NCI-H526 (cell line): Measurements from ENCODE around the gene DOCK2.
"Not testable (repeated sequence)": the region's sequence is repeated elsewhere in the genome, so short reads cannot be mapped to it uniquely, and the experiment has no call there.

Source experiments
- DNase-seq, 2 experiments: peaks; one replicate each; lab custom pipeline; 2025; lab: John Stamatoyannopoulos, UW

Gene DOCK2

DNA sequence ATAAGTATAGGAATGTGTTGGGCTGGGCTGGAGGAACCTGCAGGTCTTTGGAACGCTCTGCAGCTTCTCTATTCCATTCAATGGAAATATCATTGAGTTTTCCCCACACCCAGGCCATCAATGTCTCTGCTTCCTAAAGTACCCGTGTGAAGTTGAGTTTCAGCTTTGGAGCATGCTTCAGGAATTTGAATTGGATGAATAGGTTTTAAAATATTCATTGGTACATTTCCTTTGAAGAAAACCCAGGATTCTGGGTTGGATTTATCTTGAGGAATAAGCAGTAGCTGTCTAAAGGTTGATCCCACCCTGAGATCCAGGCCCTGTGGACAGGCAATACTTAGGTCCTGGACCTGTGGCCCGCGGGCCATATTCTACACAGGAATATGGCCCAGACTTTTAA is 306.0 kb downstream of the DOCK2 start:
- no peak for DNase-seq

DNA sequence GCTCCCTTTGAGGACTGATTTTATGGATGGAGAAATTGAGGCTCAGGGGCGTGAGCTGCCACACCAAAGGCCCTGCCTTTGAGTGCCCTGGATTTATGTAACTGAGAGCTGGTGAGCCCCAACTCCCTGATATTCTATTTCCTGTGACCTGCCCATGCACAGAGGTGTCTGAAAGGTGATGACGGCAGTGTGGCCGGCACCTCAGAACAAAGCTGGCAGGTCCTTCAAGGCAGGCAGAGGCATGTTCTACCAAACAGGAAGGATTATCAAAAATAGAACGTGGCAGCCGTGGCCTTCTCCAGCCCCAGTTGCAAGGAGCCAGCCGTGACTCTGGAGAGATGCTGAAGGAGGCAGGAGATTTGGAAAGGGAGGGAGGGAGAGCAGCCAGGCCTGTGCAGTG is 307.0 kb downstream of the DOCK2 start:
- no peak for DNase-seq

DNA sequence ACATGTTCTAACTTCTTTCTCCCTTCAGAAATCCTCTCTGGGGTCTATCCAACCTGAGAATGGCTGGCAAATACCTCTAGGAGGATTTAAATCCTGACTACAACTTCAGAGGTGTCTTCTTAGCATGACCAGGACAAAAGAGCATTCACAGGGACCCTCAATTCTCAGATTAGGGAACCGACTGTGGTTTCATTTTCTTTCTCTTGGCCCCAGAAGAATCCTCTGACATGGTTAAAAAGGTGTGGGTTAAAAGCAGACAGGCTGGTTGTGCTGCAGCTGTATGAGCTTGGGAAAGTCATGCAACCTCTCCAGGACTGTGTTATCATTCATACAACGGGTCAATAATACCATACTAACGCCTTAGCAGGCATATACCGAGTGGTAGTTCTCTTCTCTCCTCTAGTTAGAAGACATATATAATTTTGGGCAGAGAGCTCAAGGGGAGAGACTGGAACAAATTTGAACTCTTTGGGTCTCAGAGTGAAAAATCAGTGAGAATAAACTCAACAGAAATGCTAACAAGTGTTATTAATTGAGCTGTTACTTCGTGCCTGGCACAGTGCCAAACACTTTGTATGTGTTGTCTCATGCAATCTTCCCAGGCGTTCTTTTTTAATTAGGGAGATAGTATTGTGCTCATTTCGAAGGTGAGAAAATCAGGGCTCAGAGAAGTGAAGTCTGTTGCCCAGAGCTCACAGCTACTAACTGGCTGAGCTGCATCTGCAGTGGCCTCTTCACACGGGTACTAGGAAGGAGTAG is 308.0 kb downstream of the DOCK2 start:
- DNase-seq: no peak

DNA sequence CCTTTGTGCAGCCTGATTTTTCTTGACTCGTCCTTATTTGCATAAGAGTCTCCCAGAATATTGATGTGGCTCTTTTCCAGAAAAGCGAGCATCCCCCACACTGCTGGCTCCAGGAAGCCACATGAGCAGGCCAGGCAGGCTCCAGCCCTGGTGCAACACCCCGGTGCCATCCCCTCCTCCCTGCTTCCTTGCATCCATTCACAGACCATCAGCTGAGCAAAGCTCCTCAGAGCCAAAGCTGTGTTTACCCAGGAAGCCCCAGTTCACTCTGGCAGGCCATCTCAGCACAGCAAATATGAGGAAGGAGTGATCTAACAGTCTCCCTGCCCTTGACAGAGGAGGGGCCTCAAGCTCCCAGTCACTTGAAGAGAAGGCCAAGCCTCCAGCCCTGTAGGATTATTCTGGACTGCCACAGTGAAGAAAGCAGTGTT is 308.8 kb downstream of the DOCK2 start:
- peak; percentile 46 to 64 for DNase-seq

DNA sequence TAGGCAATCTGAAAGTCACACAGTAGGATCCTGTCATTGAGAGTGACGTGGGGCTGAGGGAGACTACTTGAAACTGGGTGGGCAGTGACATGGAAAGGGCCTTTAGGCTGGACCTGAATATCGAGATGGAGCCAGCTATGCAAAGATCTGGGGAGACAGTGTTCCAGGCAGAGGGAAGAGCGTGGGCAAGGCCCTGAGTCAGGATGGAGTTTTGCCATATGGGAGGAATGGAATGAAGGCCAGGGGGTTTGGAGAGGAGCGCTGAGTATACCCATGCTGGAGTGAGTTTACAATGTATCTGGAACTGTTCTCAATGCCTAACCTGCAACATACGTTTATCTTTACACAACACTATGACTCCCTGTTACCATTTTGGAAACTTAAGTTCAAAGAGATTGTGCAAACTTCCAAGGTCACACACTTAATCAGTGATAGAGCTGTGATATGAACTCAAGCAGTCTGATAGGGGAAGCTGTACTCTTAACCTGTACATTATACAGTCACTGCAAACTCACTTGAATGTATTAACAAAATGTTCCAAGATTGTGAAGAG is 309.7 kb downstream of the DOCK2 start:
- DNase-seq: no peak

DNA sequence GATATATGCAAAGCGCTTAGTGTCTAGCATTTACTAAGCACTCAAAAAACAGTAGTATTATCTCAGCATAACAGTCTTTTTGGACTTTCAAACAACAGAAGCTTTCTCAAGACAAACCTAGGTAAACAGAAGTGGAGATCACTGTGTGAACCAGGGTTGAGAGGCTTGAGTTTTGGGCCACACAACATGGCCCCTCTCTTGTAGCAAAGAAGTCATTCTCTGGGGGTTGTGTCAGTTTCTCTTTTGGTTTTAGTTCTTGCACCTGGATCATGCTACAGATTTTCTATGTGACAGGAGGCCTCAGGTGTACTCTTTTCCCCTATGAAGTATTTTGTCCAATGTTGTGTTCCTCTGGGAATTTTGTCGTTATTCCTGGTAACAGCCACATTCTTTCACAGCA is 313.3 kb downstream of the DOCK2 start:
- no peak for DNase-seq

DNA sequence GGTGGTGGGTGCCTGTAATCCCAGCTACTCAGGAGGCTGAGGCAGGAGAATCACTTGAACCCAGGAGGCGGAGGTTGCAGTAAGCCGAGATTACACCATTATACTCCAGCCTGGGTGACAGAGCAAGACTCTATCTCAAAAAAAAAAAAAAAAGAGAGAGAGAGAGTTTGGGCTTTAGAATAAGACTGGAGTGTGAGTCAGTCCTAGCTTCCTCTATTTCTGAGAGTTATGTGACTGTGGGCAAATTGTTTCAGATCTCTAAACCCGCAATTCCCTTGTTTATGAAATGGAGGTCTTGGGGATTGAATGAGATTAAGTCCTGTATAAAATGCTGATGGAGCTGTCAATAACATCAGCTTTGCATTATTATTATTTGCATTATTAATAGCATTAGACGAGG is 316.1 kb downstream of the DOCK2 start:
- not testable (repeated sequence) for DNase-seq

DNA sequence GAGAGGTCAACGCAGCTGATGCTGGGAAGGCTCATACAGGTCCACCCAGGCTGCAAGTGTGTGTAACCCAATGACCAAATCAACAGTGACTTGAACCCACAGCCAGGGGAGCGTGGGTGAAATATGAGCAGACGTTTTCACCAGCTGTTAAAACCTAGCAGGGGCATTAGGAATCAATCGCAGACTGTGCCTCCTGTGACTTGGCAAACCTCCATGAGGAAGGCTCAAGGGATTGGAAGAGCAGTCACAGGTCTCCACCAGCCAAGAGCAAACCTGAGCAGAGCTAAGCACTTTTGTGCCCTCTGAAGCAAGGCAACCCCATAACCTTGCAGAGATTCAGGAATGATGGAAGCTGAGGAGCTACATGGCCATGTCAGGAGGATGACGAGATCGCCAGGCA is 317.7 kb downstream of the DOCK2 start:
- no peak for DNase-seq

DNA sequence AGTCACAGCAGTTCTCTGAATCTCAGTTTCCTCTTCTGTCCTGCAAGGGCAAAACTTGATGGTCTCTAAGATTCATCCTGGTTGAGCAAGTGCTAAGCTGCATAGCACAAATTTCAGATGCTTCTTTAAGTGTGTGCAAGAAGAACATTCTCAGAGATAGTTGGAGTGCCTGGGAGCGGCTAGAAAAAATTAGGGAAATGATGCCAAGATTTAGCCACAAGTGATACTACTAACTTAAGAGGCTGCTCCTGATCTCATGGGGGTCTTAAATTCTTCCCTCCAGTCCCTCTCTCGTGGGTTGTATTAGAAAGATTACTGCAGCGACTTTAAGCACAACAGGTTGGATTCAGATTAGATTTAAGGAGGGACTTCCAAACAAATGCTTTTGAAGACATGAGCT is 319.1 kb downstream of the DOCK2 start:
- DNase-seq: no peak

DNA sequence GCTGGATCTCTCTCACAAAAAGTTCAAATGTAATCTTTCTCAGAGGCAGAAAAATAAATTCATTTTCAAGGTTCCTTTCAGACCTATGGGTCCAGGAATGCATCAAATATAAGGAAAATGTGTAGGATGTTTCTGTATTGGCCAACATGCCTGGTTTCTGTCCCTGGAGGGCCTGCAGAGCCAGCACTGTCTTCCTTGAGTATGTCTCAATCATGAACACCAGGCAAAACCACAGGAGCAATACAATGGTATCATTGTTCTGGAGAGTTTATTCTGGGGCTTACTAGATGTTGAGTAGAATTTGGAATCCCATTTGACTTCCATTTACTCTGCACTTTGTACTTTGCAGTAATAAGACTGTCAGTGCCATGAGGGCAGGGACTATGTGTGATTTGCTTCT is 319.7 kb downstream of the DOCK2 start:
- DNase-seq: peak; percentile 73 to 74

DNA sequence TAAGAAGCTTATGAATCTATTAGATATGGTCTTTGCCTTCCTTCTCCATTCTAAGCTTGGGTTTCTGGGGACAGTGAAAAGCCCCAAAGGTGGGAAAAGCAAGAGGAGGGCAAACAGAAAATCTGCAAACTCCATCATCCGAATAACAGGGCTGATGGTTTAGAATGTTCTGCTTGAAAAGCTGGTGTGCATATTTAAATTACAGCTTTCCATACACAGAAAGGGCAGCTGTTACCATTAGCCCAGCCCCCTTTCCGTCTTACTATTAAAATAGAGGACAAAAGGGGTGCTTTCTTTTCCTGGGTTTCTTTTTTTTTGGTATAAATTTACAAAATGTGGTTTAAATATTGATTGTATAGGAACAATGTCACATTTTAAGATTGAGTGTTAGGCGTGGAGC is 321.2 kb downstream of the DOCK2 start:
- DNase-seq: peak; percentile 45 to 82

DNA sequence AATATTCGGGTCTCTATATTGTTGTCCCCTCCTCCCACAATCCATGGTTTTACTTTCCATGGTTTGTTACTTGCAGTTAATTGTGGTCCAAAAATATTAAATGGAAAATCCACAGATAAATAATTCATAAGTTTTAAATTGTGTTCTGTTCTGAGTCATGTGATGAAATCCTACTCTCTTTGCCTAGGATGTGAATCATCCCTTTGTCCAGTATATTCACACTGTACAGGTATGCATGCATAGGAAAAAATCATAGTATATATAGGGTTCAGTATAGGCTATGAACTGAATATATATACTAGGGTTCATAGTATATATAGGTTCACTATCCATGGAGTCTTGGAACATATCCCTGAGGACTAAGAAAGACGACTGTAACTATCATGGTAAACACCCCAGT is 323.6 kb downstream of the DOCK2 start:
- DNase-seq: no peak

DNA sequence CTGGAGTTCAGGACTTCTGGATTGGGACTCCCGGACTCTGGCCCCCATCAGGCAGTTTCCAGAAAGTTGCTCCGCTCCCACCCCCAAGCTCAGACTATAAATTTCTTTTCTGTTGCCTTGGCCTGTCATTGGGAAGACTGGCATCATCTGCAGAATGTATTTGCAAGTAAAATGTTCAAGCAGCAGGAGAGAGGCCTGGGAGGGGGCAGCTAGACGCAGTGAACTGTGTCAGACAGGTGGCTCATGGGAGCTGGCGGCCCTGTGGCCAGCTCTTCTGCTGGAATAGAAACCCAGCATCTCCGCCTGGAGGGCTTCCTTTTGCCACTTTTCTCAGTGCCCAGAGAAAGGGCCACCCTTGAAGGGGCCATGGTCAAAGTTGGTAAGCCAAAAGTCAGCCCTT is 327.2 kb downstream of the DOCK2 start:
- peak; percentile 92 to 94 for DNase-seq

DNA sequence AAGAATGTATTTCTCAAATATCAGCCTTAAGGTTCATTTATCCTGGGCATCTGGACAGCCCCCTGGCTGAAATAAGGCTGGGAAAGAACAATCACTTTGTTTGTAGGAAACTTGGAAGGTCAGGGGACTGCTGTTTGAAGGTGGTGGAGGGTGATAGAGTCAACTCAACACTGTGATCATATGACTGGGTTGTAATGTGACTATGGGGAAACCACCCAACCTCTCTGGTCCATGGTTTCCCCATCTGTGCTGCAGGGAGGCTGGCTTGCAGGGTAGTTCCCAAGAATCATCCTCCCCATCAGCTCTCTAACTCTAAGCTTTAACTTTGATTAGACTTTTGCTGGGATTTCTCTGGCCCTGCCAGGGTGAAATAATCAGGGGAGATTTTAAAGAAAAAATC is 333.3 kb downstream of the DOCK2 start:
- no peak for DNase-seq

DNA sequence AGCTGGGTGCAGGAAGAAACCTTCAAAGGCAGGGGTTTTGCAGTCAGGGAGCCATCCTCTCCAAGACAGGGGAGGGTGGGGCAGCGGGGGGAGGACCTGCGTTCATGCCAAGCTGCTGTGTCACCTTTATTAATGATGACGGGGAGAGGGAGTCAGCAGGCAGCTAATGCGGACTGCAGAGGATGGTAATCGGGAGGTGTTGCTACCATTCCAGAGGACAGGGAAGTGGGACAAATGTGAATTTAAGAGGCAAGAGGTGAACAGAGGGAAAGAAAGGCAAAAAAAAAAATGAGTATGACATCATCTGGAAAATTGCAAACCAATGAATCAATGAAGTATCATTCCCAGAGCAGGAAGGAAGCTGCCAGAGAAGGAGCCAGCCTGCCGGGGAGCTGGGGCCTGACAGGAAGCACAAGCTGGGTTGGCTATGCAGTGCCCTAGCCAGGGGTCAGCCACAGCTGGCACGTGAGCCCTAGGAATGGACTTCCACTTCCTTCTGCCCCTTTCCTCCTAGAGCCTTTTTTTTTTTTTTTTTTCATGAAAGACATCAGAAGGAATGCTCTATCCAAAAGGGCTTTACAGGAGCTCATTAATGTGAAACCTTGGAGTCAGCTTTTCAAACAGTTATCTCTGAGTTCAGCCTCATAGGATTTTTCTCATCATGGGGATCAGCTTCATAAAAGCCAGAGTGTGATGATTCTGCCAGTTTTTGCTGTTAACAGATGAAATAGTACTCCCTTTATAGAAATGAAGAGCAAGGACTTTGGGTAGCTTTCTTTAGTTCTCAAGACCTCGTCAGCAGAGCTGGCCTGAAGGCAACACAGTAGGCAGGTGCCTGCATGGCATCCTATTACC is 334.1 kb downstream of the DOCK2 start:
- DNase-seq: no peak

DNA sequence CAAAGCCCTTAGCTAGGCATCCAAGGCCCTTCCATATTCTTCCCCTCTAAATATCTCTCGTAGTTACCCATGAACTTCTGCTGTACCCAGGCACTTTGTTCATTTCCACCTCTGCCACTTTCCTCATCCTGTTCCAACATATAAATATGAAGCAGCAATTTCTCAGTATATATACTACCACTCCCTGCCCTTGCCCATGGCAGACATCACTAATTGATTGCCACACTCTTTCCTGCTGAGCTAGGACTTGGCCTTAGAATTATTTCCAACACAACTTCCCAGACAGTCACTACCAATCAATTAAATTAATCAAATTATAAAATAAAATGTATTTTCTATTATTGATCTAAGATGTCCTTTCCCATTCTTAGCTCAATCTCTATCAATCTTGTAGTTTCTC is 334.7 kb downstream of the DOCK2 start:
- DNase-seq: no peak

DNA sequence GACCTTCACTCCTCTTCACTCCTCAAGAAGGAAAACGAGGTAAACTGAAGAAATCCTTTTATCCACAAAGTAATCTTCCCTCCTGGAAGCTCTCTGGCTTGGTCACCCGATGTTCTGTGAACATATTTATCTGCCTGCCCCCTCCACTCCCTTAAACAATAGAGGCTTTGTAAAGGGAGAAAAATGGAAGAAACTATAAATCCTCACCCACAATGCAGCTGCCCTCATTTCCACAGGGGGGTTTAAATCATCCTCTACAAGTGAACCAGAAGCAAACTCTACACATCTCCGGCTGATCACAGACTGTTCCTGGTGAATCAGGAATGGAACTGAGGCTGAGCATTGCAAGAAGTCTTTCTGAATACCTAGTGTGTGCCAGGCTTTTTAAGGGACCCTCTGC is 336.0 kb downstream of the DOCK2 start:
- DNase-seq: no peak

DNA sequence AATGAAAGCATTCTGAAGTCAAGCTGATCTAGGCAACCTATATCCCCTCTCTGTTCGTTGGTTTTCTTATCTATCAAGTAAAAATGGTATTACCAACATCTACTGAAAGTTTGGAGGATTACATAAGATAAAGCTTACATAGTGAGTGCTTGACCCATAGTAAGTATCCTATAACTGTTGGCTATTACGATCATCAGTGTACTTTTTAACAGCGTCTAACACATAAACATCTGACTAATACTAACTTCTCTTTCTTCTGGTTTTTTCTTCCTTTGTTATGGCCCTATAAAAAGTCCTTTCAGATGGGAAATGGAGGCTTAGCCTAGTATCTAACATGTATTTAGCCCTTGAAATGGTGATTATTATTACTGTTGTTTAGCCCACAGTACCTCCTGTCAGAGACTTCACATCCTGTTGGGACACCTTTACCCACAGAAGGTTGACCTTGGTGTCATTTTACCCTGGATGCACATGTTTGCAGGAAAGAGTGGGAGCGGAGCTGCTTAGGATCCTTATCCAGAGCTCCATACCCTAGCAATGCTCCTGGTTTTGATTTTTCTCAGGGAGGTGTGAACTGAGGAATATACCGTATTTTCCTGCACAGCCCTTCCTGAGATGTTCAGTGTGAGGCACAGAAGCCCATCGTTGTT is 337.2 kb downstream of the DOCK2 start:
- no peak for DNase-seq

DNA sequence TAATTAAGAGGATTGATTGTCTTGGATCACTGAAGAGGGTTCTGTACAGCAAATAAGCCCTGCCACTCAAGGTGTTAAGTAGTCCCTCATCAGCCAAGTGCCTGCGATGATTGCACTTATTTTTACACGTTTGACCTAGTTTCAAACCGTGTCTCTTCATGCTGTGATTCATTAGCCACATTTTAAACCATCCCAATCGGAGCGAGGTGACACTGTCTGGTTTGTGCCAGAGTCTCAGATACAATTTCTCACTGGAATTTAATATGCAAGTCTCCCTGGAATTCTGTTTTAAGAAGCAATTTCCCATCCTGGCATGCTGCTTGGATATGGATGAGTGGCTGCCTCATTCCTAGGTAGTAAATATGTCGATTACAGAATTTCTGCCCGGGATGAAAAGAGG is 341.6 kb downstream of the DOCK2 start:
- DNase-seq: peak in 1 of 2 experiments; percentile 4

DNA sequence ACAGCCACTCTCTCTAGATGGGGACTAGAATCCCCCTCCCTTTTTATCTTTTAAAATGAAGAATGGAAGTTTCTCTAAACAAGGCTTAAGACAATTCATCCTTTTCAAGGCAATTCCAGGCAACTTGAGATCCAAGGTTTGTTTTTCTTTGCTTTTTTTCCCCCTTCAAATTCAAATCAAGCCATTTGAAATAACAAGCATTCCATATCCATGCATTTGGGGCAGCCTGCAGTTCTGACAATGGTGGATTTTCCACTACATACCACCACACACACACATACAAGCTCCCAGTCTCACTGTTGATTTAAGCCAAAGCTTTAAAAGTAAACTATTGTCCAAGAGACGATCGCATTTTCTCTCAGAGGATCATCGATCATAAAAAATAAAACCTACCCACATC is 342.8 kb downstream of the DOCK2 start:
- peak in 1 of 2 experiments; percentile 40 for DNase-seq

DNA sequence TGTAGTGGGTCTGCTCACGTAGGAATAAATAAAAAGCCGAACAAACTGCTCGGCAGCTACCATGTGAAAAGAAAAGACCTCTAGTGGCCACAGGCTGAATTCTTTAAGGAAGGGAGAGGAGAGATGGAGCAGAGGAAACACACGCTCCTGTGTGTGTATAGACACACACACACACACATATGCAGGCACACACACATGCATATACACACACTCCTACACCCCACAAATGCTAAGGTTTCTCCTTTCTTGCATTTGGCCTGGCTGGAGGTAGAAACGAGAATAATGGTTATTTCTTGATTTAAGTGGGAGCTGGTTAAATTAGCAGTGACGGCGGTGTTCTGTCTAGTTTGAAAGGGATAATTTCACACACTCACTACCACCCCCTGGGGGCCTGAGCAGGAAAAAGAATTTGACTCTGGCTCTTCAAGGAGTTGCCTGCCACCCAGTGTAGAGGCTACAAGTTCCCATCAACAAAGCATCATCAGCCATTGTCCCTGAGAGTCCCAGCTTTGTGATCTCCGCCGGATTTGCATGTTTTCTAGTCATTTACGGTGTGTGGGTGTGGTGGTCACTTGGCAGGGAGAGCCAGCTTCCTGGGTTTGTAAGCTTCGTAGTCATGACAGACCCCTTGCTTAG is 343.5 kb downstream of the DOCK2 start, which contains the start of gene INSYN2B:
INSYN2B (minus strand) TSS at position 78 of the 636 bp plus-strand sequence. CDS start 96,597 bp downstream, outside the sequence.
- DNase-seq: peak; percentile 92 to 93

DNA sequence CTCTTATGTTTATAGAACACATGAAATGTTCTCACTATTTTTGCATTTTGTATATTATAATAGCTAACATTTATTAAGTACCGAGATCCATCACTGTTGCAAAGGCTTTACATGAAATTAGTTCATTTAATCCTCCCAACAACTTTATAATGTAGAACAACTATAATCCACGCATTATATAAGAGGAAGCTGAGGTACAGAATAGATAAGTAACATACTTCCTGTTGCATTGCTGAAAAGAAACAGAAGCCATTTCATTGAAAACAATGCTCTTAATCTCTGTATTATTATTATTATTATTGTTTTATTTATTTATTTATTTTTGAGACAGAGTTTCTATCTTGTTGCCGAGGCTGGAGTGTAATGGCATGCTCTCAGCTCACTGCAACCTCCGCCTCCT is 351.1 kb downstream of the DOCK2 start:
- DNase-seq: no peak
